OCI-LY3 (cell line): ENCODE results near the gene FAM229B.

Experiments used
- EZH2phosphoT487 ChIP-seq: fragments of 200-600 bp; shearing (Covaris generic); IDR thresholded peaks from 2 replicates; pipeline ENCODE4 v1.6.1; 2018; ENCODE audit warnings: antibody characterized with exemption, mixed run types, low read depth
- TF ChIP-seq, protein P1 (sequence below): fragments of 200-600, 300-600 bp; sonication (generic); IDR thresholded peaks from 2 replicates; pipeline ENCODE4 v1.5.1; 2014; ENCODE audit warnings: antibody characterized with exemption, low read length, low read depth

DNA sequence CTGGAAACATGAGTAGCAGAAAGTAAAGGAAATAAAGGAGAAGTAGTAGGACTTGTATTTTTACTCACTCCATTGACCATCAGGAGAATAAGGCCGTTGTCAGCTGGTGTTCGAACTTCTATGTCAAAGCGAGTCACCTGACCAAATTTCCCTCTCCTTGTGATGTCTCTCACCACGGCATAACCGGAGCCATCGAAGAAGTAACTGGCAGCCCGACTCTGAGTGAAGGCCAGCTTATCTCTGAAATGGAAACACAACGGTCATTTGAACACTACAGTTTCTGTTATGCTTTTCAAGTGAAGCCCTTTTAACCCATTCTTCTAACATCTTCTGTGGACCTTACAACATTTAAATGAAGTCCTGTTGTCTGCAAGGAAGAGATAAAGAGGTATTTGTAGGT lies 51.7 kb downstream of the FAM229B start:
- TF ChIP-seq, protein P1, sequence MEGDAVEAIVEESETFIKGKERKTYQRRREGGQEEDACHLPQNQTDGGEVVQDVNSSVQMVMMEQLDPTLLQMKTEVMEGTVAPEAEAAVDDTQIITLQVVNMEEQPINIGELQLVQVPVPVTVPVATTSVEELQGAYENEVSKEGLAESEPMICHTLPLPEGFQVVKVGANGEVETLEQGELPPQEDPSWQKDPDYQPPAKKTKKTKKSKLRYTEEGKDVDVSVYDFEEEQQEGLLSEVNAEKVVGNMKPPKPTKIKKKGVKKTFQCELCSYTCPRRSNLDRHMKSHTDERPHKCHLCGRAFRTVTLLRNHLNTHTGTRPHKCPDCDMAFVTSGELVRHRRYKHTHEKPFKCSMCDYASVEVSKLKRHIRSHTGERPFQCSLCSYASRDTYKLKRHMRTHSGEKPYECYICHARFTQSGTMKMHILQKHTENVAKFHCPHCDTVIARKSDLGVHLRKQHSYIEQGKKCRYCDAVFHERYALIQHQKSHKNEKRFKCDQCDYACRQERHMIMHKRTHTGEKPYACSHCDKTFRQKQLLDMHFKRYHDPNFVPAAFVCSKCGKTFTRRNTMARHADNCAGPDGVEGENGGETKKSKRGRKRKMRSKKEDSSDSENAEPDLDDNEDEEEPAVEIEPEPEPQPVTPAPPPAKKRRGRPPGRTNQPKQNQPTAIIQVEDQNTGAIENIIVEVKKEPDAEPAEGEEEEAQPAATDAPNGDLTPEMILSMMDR = no peak
- TF ChIP-seq EZH2phosphoT487 = no peak
